AG04449 (cell line): ENCODE results near the gene MYBPC2.
"Not testable (repeated sequence)": the region's sequence is repeated elsewhere in the genome, so short reads cannot be mapped to it uniquely, and the experiment has no call there.

Source experiments
- CTCF ChIA-PET: fragments of 350-600 bp; formaldehyde crosslinking; extraction: SDS; loops from one replicate; lab custom pipeline; 2021; ENCODE audit warnings: antibody characterized with exemption; lab: Yijun Ruan, JAX
- POLR2A ChIA-PET: fragments of 400-600, 350-600 bp; formaldehyde crosslinking; extraction: SDS; loops from one replicate; lab custom pipeline; 2020; ENCODE audit warnings: antibody characterized with exemption, inconsistent platforms; lab: Yijun Ruan, JAX
- DNase-seq: peaks from one replicate; pipeline ENCODE4 v3.0.0-alpha.2; 2010; ENCODE audit warnings: low read depth, low spot score
- H3K4me3 ChIP-seq: 2 replicates; pipeline ENCODE4 v1.5.1; 2011; ENCODE audit warnings: low read depth, mild to moderate bottlenecking, control low read depth, low read length
- TF ChIP-seq, protein P1 (sequence below): IDR thresholded peaks from one replicate; pipeline ENCODE4 v1.5.1; 2011; ENCODE audit warnings: mild to moderate bottlenecking, moderate library complexity, low read length, control low read depth, inconsistent platforms; ENCODE audit not compliant: insufficient read depth; ENCODE audit errors: missing control alignments

The MYBPC2 gene

DNA sequence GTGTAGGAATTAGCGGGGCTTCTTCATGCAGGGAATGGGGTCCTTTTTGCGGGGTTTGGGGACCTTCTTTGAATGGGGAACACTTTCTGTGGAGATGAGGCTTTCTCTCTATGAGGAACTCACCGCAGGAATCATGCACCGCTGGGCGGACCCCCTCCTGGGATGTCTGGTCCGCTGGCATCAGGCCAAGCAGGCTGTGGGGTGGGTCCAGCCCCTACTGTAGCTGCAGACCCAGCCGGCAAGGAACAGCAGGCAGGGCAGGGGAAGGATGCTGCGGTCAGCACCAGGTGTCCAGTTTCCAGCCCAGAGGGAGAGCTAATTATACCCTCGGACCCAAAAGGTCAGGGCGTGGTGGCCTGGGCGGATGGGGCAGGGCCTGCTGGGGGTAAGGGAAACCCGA lies 1.8 kb downstream of the MYBPC2 start:
- TF ChIP-seq, protein P1, sequence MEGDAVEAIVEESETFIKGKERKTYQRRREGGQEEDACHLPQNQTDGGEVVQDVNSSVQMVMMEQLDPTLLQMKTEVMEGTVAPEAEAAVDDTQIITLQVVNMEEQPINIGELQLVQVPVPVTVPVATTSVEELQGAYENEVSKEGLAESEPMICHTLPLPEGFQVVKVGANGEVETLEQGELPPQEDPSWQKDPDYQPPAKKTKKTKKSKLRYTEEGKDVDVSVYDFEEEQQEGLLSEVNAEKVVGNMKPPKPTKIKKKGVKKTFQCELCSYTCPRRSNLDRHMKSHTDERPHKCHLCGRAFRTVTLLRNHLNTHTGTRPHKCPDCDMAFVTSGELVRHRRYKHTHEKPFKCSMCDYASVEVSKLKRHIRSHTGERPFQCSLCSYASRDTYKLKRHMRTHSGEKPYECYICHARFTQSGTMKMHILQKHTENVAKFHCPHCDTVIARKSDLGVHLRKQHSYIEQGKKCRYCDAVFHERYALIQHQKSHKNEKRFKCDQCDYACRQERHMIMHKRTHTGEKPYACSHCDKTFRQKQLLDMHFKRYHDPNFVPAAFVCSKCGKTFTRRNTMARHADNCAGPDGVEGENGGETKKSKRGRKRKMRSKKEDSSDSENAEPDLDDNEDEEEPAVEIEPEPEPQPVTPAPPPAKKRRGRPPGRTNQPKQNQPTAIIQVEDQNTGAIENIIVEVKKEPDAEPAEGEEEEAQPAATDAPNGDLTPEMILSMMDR = no peak
- H3K4me3 ChIP-seq = no peak overlapping the region
- no peak for DNase-seq
- CTCF ChIA-PET = no interaction called here
- POLR2A ChIA-PET = no interaction called here

DNA sequence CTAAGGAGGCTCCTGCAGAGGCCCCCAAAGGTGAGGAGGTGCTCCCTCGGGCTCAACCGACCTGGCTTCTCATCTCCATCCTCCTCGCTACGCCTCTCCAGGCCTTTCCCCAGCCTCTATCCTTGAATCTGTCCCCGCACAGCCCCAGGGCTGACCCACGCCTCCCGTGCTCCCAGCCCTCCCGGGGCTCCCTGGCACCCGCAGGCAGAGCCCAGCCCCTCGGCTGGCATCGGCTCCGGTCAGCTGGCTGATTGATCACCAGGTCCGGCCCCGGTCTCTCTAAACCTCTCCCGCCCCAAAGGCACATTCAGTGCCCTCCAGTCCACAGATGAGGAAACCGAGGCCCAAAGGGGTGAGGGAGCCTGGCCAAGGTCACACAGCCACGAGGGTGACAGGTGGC lies 2.5 kb downstream of the MYBPC2 start:
- TF ChIP-seq, protein P1 = no peak
- no peak for DNase-seq
- ChIA-PET POLR2A (no interaction called here), CTCF (no interaction called here)
- no peak overlapping the region for H3K4me3 ChIP-seq

DNA sequence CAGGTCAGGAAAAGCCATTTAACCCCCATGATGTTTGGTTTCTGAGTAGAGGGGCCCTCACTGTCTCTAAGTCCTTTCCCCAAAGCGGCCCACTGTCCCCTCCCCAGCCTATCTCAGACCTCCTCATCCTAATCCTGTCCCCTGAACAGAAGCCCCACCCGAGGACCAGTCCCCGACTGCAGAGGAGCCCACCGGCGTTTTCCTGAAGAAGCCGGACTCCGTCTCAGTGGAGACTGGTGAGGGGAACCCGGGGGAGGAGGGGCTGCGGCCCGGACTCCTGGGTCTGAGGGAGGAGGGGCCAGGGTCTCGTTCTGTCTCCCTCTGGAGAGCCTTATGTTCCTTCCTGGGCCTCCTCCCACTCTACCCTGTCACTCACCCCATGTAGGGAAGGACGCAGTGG lies 2.9 kb downstream of the MYBPC2 start:
- ChIA-PET POLR2A (no interaction called here), CTCF (no interaction called here)
- DNase-seq = no peak
- no peak overlapping the region for H3K4me3 ChIP-seq
- TF ChIP-seq, protein P1 = no peak

DNA sequence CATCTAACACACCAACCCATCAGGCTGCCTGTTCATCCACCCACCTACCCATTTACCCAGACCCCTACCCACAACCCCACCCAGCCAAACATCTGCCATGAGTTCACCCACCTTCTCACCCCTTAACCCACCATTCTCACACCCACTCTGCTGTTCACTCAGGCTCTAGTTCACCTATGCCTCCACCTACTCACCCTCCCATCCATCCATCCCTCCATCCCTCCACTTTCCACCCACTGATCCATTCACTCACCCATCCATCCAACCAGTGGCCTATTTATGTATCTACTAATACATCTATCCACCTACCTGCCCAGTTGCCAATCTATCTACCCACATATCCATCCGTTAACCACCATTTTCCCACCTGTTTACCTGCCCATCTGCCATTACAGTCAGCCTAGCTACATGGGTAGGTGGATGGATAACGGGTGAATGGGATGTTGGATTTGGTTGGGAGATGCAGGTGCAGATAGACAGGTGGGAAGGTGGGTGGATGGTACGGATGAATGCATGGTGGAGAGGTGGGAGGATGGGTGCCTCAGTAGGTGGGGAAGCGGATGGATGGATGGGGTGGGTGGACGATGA lies 5.3 kb downstream of the MYBPC2 start:
- DNase-seq = no peak
- TF ChIP-seq, protein P1 = no peak
- ChIA-PET POLR2A (no interaction called here), CTCF (no interaction called here)
- no peak overlapping the region for H3K4me3 ChIP-seq

DNA sequence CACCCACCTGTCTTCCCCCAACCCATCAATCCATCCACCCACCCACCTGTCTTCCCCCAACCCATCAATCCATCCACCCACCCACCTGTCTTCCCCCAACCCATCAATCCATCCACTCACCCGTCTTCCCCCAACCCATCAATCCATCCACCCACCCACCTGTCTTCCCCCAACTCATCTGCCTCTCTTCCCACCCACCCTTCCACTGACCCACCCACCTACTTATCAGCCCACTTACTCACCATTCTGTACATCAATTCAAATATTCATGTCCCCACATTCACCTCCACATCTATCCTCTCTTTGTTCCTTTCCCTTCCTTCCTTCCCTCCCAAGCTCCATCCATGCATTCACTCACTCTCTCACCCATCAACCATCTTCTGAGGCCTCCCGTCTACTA lies 6.4 kb downstream of the MYBPC2 start:
- H3K4me3 ChIP-seq, CTCF ChIA-PET, POLR2A ChIA-PET, DNase-seq: not testable (repeated sequence)

DNA sequence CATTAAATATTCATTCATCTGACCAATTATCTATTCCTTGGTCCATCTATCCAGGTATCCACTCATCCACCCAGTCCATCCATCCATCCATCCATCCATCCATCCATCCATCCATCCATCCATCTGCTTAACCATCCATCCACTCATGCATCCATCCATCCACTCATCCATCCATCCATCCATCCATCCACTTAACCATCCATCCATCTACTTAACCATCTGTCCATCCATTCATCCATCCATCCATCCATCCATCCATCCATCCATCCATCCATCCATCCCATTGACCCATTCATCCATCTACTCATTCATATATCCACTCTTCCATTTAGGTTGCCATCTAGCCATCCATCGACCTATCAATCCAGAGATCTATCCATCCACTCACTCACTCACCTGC lies 11.4 kb downstream of the MYBPC2 start:
- ChIA-PET POLR2A (no interaction called here), CTCF (interaction anchor here (1.2 to 1.3 kb wide), 2 partner anchors 14 to 29 kb away, joined by 3 read pairs; no protein-coding TSS in a partner anchor)
- no peak overlapping the region for H3K4me3 ChIP-seq
- TF ChIP-seq, protein P1 = no peak
- DNase-seq = no peak

DNA sequence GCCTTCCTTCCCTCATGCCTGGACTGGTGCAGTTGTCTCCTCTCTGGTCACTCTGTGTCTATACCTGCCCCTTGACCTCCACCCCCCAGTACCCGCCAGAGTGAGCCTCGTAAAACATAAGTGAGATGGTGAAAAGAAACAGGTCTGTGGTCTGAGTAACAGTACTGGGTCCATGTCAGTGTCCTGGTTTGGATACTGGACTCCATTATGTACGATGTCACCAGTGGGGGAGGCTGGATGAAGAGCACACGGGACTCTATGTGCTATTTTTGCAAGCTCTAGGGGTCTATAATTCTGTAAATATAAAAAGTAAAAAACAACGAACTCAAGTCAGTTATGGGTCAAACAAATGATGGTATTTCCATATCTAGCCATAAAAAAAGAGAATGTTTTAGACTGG lies 14.4 kb downstream of the MYBPC2 start:
- POLR2A ChIA-PET = no interaction called here
- CTCF ChIA-PET = no interaction called here
- TF ChIP-seq, protein P1 = no peak
- no peak overlapping the region for H3K4me3 ChIP-seq
- no peak for DNase-seq
